Activated CD8-positive, alpha-beta T cell treated with anti-CD3 and anti-CD28 coated beads, Interleukin-2, amount 10 ng/mL, durations not matched to agents 7 days and 5 days (primary cell): Measurements from ENCODE around the gene SLC45A3. TPM values are rescaled to one million over a fixed set of nuclear protein-coding genes. Genes with fewer than 3 reads are reported as not detected.
A peak's percentile ranks its signal among the peaks of the same experiment; 100 is the strongest.
"Not testable (repeated sequence)": the region's sequence is repeated elsewhere in the genome, so short reads cannot be mapped to it uniquely, and the experiment has no call there.

Experiments used
- ATAC-seq: fragments of 150-1000 bp; cut with Tn5 transposase; one replicate; pipeline ENCODE4 v1.10.0; 2021; ENCODE audit warnings: moderate library complexity
- CTCF ChIA-PET: fragments of 350-600 bp; sonication (Branson Sonifier 250); formaldehyde crosslinking; loops from one replicate; lab custom pipeline; 2021; ENCODE audit warnings: antibody characterized with exemption; lab: Charles Lee
- POLR2A ChIA-PET: fragments of 350-600 bp; sonication (Branson Sonifier 250); formaldehyde crosslinking; loops from one replicate; lab custom pipeline; 2021; ENCODE audit warnings: antibody characterized with exemption; lab: Charles Lee
- DNase-seq: peaks from one replicate; pipeline ENCODE4 v3.0.0-alpha.2; 2020
- H3K27ac Mint-ChIP-seq: one replicate; pipeline ENCODE4 v1.8.0; 2021; ENCODE audit warnings: mild to moderate bottlenecking, mixed read lengths
- H3K27me3 Mint-ChIP-seq: one replicate; pipeline ENCODE4 v1.8.0; 2021; ENCODE audit warnings: low read depth, mixed read lengths
- H3K36me3 Mint-ChIP-seq: one replicate; pipeline ENCODE4 v1.8.0; 2021; ENCODE audit warnings: low read depth, mixed read lengths
- H3K4me1 Mint-ChIP-seq: one replicate; pipeline ENCODE4 v1.8.0; 2021; ENCODE audit warnings: low read depth, mixed read lengths
- H3K4me3 Mint-ChIP-seq: one replicate; pipeline ENCODE4 v1.8.0; 2021; ENCODE audit warnings: mild to moderate bottlenecking, mixed read lengths
- H3K9me3 Mint-ChIP-seq: one replicate; pipeline ENCODE4 v1.8.0; 2022; ENCODE audit warnings: mixed read lengths; ENCODE audit not compliant: insufficient read depth
- total RNA-seq, 2 experiments: library from RNA; stranded (reverse); gene quantifications; one replicate each; pipeline ENCODE4 v1.2.3, GENCODE V29; 2021

SLC45A3 gene, protein sequence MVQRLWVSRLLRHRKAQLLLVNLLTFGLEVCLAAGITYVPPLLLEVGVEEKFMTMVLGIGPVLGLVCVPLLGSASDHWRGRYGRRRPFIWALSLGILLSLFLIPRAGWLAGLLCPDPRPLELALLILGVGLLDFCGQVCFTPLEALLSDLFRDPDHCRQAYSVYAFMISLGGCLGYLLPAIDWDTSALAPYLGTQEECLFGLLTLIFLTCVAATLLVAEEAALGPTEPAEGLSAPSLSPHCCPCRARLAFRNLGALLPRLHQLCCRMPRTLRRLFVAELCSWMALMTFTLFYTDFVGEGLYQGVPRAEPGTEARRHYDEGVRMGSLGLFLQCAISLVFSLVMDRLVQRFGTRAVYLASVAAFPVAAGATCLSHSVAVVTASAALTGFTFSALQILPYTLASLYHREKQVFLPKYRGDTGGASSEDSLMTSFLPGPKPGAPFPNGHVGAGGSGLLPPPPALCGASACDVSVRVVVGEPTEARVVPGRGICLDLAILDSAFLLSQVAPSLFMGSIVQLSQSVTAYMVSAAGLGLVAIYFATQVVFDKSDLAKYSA
- under 1 TPM; 0.18 to 0.21 TPM for total RNA-seq

DNA sequence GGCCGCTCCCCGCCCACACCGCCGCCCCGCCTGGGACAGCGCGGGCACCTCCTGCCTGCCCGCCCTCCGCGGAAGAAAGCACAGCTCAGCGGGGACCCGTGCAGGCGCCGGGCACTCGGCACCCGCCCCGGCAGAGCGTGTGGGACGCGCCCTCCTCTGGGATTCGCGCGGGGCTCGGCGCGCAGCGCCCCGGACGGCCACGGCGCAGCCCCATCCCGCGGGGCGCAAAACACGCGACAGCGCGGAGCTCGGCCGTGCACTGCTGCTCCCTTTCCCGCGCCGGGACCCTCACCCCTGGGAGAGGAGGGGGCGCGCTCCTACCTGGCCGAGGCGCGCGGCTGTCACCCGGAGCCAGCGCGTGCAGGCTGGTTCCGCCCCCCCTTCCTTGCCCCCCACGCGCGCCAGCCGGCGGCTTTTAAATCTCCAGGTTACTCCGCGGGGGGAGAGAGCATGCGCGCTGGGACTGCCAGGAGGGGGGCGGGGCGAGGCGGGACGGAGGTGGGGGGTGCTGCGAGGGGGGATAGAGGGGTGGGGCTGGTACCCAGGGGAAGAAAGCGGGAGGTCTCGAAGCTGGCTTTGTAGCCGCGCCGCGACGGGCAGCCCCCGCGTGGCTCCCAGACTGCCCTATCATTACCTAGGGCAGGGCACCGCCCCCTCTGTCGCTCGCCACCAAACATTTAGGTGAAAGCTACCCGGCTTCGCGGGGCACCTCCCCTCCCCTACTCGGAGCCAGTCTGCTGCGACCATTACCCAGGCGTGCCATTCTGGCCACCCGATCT is at the start of gene SLC45A3:
TSS of gene SLC45A3 (minus strand) at position 437 of the 779 bp plus-strand sequence. CDS start 15,853 bp downstream, outside the sequence.
- POLR2A ChIA-PET = interaction anchor here (0.6 kb wide), 1 partner anchor 23 kb away, joined by 4 read pairs; no protein-coding TSS in a partner anchor
- ATAC-seq (peak; percentile 87), DNase-seq (peak; percentile 29)
- H3K36me3 Mint-ChIP-seq = no peaks in the 10 kb centered on the region
- H3K27me3 Mint-ChIP-seq = peaks cover 23% of the 10 kb centered on the region
- H3K27ac Mint-ChIP-seq = no peak within 1 kb of the TSS
- H3K4me1 Mint-ChIP-seq = peaks cover 9% of the 10 kb centered on the region
- CTCF ChIA-PET = interaction anchor here (1.0 to 7.3 kb wide), 6 partner anchors 8 to 239 kb away, joined by 3 to 52 read pairs (median 3); no protein-coding TSS in a partner anchor
- H3K4me3 Mint-ChIP-seq = peak within 1 kb of the TSS; percentile 75
- no peaks in the 10 kb centered on the region for H3K9me3 Mint-ChIP-seq

DNA sequence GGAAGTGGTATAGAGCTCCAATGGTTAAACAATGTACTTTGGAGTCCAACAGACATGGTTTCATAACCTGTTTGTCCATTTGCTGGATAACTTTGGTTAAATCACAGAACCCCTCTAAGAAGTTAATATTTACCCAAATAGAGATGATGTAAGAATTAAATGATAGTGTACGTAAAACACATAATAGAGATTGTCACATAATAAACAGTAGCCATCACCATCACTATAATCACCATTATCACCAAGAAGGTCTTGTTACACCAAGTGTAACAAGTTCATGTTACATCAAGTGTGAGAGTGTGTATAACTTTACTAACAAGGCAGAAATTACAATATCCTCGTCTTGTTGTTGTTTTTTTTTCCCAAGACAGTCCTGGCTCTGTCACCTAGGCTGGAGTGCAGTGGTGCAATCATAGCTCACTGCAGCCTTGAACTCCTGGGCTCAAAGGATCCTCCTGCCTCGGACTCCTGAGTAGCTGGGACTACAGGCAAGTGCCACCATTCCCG is 46.4 kb upstream of the SLC45A3 start:
- CTCF ChIA-PET = interaction anchor here (1.2 to 8.6 kb wide), 4 partner anchors 15 to 135 kb away, joined by 3 to 67 read pairs (median 6); no protein-coding TSS in a partner anchor
- Mint-ChIP-seq H3K36me3 (peaks cover 55% of the 10 kb centered on the region), H3K27ac (no peak overlapping the region), H3K27me3 (no peaks in the 10 kb centered on the region), H3K9me3 (no peaks in the 10 kb centered on the region), H3K4me1 (peaks cover 9% of the 10 kb centered on the region), H3K4me3 (no peak overlapping the region)
- DNase-seq = no peak
- POLR2A ChIA-PET = interaction anchor here (0.9 to 1.8 kb wide), 2 partner anchors 13 to 20 kb away, joined by 3 to 5 read pairs; no protein-coding TSS in a partner anchor
- no peak for ATAC-seq

DNA sequence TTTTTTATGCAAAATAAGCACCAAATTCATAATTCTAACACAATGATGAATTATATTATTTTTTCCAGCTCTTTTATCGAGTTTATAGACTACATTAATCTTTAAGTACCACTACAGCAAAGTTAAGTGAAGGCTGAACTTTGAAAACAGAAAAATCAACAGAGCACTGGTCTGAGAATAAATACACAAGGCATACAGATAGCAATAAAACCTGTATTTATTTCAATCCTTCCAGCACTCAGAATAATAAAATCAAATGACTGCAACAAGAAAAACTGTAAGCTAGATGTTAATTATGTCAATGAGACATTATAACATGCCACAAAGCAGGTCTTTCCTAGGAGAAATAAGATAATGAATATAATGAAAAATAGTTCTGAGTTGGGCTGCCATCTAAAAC is 45.2 kb upstream of the SLC45A3 start:
- CTCF ChIA-PET = interaction anchor here (0.6 to 8.6 kb wide), 5 partner anchors 11 to 201 kb away, joined by 3 to 67 read pairs (median 5); no protein-coding TSS in a partner anchor
- Mint-ChIP-seq H3K27me3 (no peaks in the 10 kb centered on the region), H3K27ac (no peak overlapping the region), H3K36me3 (peaks cover 57% of the 10 kb centered on the region), H3K4me3 (no peak overlapping the region), H3K4me1 (peaks cover 9% of the 10 kb centered on the region), H3K9me3 (no peaks in the 10 kb centered on the region)
- POLR2A ChIA-PET = interaction anchor here (1.8 kb wide), 1 partner anchor 14 kb away, joined by 5 read pairs; no protein-coding TSS in a partner anchor
- ATAC-seq = no peak
- no peak for DNase-seq

DNA sequence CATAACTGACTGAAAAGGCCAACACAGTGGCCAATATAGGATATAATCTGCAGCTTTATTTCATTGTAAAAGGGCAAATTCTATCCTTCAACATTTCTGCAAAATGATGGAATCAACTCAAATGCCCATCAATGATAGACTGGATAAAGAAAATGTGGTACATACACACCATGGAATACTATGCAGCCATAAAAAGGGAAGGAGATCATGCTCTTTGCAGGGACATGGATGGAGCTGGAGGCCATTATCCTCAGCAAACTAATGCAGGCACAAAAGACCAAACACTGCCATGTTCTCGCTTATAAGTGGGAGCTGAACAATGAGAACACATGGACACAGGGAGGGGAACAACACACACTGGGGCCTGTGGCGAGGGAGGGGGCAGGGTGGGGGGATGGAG is 40.4 kb upstream of the SLC45A3 start:
- POLR2A ChIA-PET = interaction anchor here (1.0 kb wide), 1 partner anchor 54 kb away, joined by 3 read pairs; the partner anchor contains the start of gene RAB29
- H3K36me3 Mint-ChIP-seq = peaks cover 74% of the 10 kb centered on the region
- CTCF ChIA-PET = interaction anchor here (1.3 to 3.1 kb wide), 3 partner anchors 10 to 367 kb away, joined by 3 to 20 read pairs (median 10); no protein-coding TSS in a partner anchor

DNA sequence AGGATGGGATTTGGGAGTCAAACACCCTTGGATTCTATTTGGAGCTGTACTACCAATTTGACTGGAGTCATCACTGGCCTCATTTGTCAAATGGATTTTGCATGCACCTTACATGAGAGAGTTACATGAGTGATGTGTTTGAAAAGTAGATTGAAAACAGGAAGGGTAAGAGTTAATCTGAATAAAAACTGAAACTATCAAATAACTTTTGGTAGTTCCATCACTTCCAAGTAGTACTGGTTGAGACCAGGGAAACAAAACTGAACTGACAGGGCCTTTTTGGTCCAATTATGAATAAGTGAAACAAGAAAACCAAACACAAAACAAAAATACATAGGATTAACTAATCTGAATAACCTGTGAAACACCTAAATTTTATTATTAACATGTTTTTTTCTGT is 39.5 kb upstream of the SLC45A3 start:
- Mint-ChIP-seq H3K27me3 (no peaks in the 10 kb centered on the region), H3K4me1 (peaks cover 8% of the 10 kb centered on the region), H3K36me3 (peaks cover 76% of the 10 kb centered on the region), H3K4me3 (no peak overlapping the region), H3K9me3 (no peaks in the 10 kb centered on the region), H3K27ac (no peak overlapping the region)
- CTCF ChIA-PET = interaction anchor here (2.1 to 3.1 kb wide), 2 partner anchors 9 to 61 kb away, joined by 10 to 20 read pairs; no protein-coding TSS in a partner anchor
- POLR2A ChIA-PET = no interaction called here
- DNase-seq = no peak
- no peak for ATAC-seq

More for the DNA sequence above, 40.4 kb upstream of the SLC45A3 start:
- H3K27me3 Mint-ChIP-seq, DNase-seq, H3K9me3 Mint-ChIP-seq, H3K27ac Mint-ChIP-seq, H3K4me3 Mint-ChIP-seq, ATAC-seq, H3K4me1 Mint-ChIP-seq: not testable (repeated sequence)

DNA sequence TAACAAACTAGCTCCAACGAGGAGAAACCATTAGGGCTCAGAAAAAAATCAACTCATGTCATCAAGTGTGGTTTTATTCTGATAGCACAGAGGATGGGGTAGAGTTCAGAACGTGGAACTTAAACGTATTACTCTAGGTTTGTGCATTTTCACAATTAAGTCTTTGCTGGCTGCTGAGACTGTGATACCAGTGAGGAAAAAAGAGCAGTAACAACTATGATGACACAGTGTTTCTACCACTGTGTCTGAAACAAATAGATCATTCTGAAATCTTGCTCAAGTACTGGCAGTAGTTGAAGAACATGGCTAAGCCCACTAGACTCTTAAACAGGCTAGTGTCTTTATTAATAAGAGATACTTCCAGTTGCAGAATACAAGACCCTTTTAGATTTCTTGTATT is 38.7 kb upstream of the SLC45A3 start:
- Mint-ChIP-seq H3K27me3 (no peaks in the 10 kb centered on the region), H3K4me1 (peaks cover 8% of the 10 kb centered on the region), H3K27ac (no peak overlapping the region), H3K9me3 (no peaks in the 10 kb centered on the region), H3K36me3 (peaks cover 73% of the 10 kb centered on the region), H3K4me3 (no peak overlapping the region)
- DNase-seq = no peak
- ChIA-PET CTCF (no interaction called here), POLR2A (no interaction called here)
- no peak for ATAC-seq

DNA sequence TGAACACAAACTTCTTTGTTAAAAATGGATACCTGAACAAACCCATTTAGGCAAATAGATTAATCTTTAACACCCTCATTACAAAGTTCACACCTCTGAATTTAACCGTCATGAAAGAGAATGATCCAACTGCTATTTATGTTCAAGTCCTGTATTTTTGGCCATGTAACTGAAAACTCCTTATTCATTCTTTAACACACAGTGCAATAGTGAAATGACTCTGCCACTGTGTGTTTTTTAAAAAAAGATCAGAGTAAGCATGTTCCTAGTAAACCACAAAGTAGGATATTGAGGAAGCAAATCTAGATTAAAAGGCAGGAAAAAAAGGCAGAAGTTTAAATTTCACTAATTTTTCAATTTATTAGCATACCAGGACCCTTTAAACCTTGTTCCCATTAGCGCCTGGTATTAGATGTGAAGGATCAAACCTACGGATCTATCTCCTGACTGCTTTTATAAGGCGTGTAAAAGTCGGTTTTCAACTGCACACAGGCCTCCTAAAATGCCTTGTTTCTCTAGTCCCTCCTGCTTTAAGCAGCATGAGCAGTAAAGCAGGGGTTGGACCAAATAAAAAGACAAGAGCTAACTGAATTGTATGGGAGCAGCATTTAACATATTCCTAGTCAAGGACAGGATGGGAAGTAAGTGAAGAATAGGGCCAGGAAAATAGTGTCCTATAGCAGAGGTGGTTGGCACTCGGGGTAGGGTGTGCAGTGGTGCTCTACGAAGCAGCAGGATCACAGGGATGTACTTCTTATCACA is 36.2 kb upstream of the SLC45A3 start:
- ChIA-PET POLR2A (no interaction called here), CTCF (no interaction called here)
- no peak for DNase-seq
- peaks cover 8% of the 10 kb centered on the region for H3K4me1 Mint-ChIP-seq
- H3K27me3 Mint-ChIP-seq = no peaks in the 10 kb centered on the region
- ATAC-seq = no peak
- H3K27ac Mint-ChIP-seq = no peak overlapping the region
- H3K9me3 Mint-ChIP-seq = no peaks in the 10 kb centered on the region
- no peak overlapping the region for H3K4me3 Mint-ChIP-seq
- H3K36me3 Mint-ChIP-seq = peaks cover 65% of the 10 kb centered on the region

DNA sequence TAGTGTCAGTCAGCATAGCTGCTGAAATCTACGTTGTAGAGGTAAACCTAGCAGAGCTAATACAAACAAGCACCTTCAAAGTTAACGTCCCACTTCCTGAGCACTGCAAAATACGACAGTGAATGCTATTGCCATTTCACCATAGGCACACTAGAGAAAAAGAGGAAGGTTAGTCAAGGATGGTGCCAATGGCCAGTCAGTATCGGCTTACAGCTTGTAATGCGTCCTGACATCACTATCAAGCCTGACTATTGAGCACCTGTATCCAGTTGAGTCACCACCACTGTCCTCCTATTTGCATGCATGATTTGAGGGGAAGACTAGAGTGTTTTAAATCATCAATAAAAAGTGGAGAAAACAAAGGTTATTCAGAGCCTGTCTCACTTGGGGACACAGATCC is 35.3 kb upstream of the SLC45A3 start:
- no peak overlapping the region for H3K27ac Mint-ChIP-seq

DNA sequence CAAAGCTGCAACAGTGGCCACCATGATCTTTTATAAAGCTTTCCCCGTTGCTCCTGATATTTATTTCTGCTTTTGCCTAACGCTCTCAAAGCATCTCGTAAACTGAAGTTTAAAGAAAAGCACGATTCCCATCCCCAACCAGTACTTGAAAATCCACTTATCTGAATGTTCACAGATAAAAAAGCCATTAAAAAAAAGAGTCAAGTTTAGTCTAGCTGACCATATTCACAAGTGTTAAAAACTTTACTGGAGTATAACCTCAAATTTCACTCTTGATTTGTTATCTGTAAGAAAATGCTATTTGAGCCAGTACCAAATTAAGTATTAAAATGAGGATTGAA is 34.6 kb upstream of the SLC45A3 start:
- H3K4me3 Mint-ChIP-seq = no peak overlapping the region
- POLR2A ChIA-PET = interaction anchor here (0.6 to 0.7 kb wide), 3 partner anchors 10 to 86 kb away, joined by 3 to 4 read pairs (median 3); no protein-coding TSS in a partner anchor

More for the DNA sequence above, 35.3 kb upstream of the SLC45A3 start:
- Mint-ChIP-seq H3K4me1 (peaks cover 11% of the 10 kb centered on the region), H3K36me3 (peaks cover 64% of the 10 kb centered on the region), H3K27me3 (no peaks in the 10 kb centered on the region), H3K4me3 (no peak overlapping the region), H3K9me3 (no peaks in the 10 kb centered on the region)
- no peak for ATAC-seq
- ChIA-PET POLR2A (no interaction called here), CTCF (interaction anchor here (1.1 to 9.6 kb wide), 4 partner anchors 57 to 262 kb away, joined by 5 to 231 read pairs (median 38); no protein-coding TSS in a partner anchor)
- no peak for DNase-seq

DNA sequence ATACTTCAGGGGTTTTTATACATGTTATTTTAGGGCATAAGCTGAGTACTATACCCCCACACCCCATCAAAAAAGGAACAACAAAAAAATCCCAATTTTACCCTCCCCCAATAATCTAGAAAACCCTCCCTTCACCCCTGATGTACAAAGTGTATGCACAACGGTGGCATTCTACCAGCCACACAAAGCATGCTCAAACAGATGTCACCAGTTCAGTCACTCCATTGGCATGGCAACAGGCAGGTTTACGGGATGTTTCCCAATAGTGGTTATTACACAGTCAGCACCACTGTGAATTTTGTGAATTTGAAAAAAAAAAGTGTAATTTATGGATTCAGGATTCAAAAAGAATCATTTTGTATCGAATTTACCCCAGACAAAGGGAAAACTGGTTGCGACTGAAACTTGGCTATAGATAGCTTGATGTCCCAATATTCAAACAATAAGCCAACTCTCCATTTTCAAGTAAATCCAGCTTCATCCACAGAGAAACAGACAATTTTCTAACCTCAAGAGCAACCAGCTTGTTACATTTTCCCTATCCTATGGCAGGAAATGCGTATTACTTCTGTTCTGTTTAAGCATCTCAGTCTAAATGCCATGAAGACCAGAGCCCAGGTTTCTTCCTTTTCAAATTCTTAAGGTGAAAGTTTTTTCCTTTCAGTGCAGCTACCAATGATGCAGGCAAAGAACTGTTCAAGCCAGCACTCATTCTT is 34.0 kb upstream of the SLC45A3 start:
- DNase-seq (no peak), ATAC-seq (no peak)
- Mint-ChIP-seq H3K9me3 (no peaks in the 10 kb centered on the region), H3K27me3 (no peaks in the 10 kb centered on the region), H3K36me3 (peaks cover 60% of the 10 kb centered on the region), H3K4me3 (no peak overlapping the region), H3K27ac (no peak overlapping the region), H3K4me1 (peaks cover 6% of the 10 kb centered on the region)
- CTCF ChIA-PET = interaction anchor here (1.1 to 9.6 kb wide), 9 partner anchors 11 to 263 kb away, joined by 3 to 231 read pairs (median 5); no protein-coding TSS in a partner anchor
- POLR2A ChIA-PET = interaction anchor here (0.6 to 0.7 kb wide), 3 partner anchors 9 to 85 kb away, joined by 3 to 4 read pairs (median 3); no protein-coding TSS in a partner anchor

More for the DNA sequence above, 34.6 kb upstream of the SLC45A3 start:
- Mint-ChIP-seq H3K9me3 (no peaks in the 10 kb centered on the region), H3K27me3 (no peaks in the 10 kb centered on the region), H3K4me1 (peaks cover 6% of the 10 kb centered on the region), H3K36me3 (peaks cover 64% of the 10 kb centered on the region), H3K27ac (no peak overlapping the region)
- CTCF ChIA-PET = interaction anchor here (1.1 to 9.6 kb wide), 7 partner anchors 10 to 262 kb away, joined by 3 to 231 read pairs (median 5); no protein-coding TSS in a partner anchor
- DNase-seq (no peak), ATAC-seq (no peak)
